ENCODE measurements around the gene ZNF207. TPM values are rescaled to one million over a fixed set of nuclear protein-coding genes. Genes with fewer than 3 reads are reported as not detected.

Gene ZNF207
- total RNA-seq, 1 donor from 2014 or later: 304 TPM

- H3K9me3 ChIP-seq (ENCODE audit: low read depth): no peaks in the 10 kb centered on the region
- TF ChIP-seq EZH2 (IDR thresholded peaks at IDR 0.05): no peak
- peak; percentile 21 for TF ChIP-seq CTCF (IDR thresholded peaks at IDR 0.05)
- no peak for TF ChIP-seq EZH2phosphoT487 (IDR thresholded peaks at IDR 0.05)
- no peak overlapping the region for H3K27ac ChIP-seq
Measured at GRCh38 chr17:32341141-32341856, 8.7 kb upstream of the ZNF207 start.

DNA sequence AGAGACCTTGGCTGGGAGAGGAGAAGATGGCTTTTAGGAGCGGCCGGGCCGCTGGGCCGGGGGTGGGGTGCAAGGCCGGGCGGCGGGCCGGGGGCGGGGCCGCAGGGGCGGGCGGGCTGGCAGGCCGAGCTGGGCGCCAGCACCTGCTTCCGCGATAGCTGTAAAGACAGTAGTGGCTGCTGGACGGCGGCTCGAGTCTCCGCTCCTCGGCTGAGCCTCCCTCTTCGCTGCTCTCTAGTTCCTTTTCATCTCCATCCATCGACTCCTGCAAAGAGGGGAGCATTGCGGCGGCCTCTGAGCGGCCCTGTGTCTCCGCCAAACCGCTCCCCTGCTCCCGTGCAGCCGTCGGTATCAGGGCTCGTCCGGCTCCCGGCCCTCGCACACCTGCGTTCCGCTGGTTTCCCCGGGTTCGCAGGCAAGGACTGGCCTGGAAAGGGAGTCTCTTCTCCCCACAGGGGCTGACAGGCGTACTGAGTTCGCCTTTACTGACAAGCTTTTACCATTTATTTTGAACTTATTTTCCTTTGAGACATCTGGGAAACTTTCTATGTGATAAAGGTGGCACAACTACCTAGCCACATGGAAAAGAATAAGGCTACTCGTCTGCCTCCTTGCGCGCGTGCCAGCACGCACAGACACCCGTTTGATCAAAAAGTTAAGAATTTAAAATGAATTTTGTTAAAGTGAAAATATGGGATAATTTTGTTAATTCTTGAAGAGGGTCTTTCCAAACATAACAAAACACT, 7.9 kb upstream of the ZNF207 start, which contains the start of gene C17orf75:
TSS of gene C17orf75 (minus strand) at position 317 of the 746 bp plus-strand sequence. CDS start at position 283, 34 bp downstream.
- Histone ChIP-seq H3K4me1 (peaks cover 4% of the 10 kb centered on the region), H3K9ac (peak within 1 kb of the TSS; percentile 82), H4K20me1 (ENCODE audit: low read depth) (no peaks in the 10 kb centered on the region), H2AFZ (replicated peaks) (peak within 1 kb of the TSS; percentile 92), H3K79me2 (ENCODE audit: low read depth) (peaks cover 10% of the 10 kb centered on the region), H3K27me3 (no peaks in the 10 kb centered on the region), H3K9me3 (ENCODE audit: low read depth) (no peaks in the 10 kb centered on the region), H3F3A (ENCODE audit: low read depth) (peaks cover 22% of the 10 kb centered on the region), H3K27ac (peak within 1 kb of the TSS; percentile 55), H3K36me3 (no peaks in the 10 kb centered on the region), H3K4me2 (peak within 1 kb of the TSS; percentile 100), H3K4me3 (peak within 1 kb of the TSS; percentile 73)
- H3K9me3 Mint-ChIP-seq: no peaks in the 10 kb centered on the region
- H3K4me1 Mint-ChIP-seq: peaks cover 19% of the 10 kb centered on the region
- H3K27ac Mint-ChIP-seq: peak within 1 kb of the TSS; percentile 85
- TF ChIP-seq CTCF (IDR thresholded peaks at IDR 0.05) (no peak), EZH2phosphoT487 (IDR thresholded peaks at IDR 0.05) (peak; percentile 41)
- DNase-seq (ENCODE audit: low spot score): peak; percentile 84
- peak within 1 kb of the TSS; percentile 93 for H3K4me3 Mint-ChIP-seq
- H3K27me3 Mint-ChIP-seq (ENCODE audit: insufficient read depth, low read depth): peaks cover 9% of the 10 kb centered on the region
- H3K36me3 Mint-ChIP-seq: peaks cover 6% of the 10 kb centered on the region

More at GRCh38 chr17:32341141-32341856, 8.7 kb upstream of the ZNF207 start:
- Histone ChIP-seq H3K36me3 (no peaks in the 10 kb centered on the region), H3K79me2 (ENCODE audit: low read depth) (peaks cover 10% of the 10 kb centered on the region), H3K4me3 (peak overlapping the region; percentile 73), H4K20me1 (ENCODE audit: low read depth) (no peaks in the 10 kb centered on the region), H3K4me2 (peak overlapping the region; percentile 100), H3K9ac (peak overlapping the region; percentile 82), H3K27me3 (no peaks in the 10 kb centered on the region), H3K4me1 (peaks cover 4% of the 10 kb centered on the region), H3F3A (ENCODE audit: low read depth) (peaks cover 22% of the 10 kb centered on the region), H2AFZ (replicated peaks) (peak overlapping the region; percentile 92)
- no peak for DNase-seq (ENCODE audit: low spot score)
- Mint-ChIP-seq H3K27ac (peak overlapping the region; percentile 85), H3K36me3 (peaks cover 6% of the 10 kb centered on the region), H3K9me3 (no peaks in the 10 kb centered on the region), H3K4me1 (peaks cover 19% of the 10 kb centered on the region), H3K27me3 (ENCODE audit: insufficient read depth, low read depth) (peaks cover 9% of the 10 kb centered on the region), H3K4me3 (peak overlapping the region; percentile 93)

DNA sequence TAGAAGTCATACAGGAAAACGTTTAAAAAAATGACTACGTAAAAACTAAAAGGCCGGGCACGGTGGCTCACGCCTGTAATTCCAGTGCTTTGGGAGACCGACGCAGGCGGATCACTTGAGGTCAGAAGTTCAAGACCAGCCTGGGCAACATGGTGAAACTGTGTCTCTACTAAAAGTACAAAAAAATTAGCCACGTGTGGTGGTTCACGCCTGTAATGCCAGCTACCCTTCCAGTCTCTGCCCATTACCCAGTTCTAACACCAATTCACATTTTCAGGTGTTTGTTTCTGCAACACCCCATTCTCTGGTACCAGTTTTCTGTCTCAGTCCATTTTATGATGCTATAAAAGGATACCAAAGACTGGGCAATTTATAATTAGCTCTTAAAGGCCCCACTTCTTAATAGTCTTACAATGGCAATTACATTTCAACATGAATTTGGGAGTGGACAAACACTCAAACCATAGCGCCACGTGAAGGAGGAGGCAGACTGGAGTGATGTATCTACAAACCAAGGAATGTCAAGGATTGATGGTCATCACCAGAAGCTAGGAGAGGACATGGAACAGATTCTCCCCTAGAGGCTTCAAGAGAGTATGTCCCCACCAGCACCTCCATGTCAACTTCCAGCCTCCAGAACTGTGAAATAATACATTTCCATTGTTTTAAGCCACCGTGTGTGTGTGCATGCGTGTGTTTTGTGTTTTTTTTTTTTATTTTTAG, 7.2 kb upstream of the ZNF207 start:
- peak overlapping the region; percentile 100 for H3K4me2 ChIP-seq
- H3K79me2 ChIP-seq (ENCODE audit: low read depth): peaks cover 10% of the 10 kb centered on the region
- TF ChIP-seq EZH2phosphoT487 (IDR thresholded peaks at IDR 0.05): no peak
- no peak for TF ChIP-seq CTCF (IDR thresholded peaks at IDR 0.05)
- no peak for TF ChIP-seq EZH2 (IDR thresholded peaks at IDR 0.05)
- no peaks in the 10 kb centered on the region for H3K36me3 ChIP-seq
- no peaks in the 10 kb centered on the region for H3K9me3 ChIP-seq (ENCODE audit: low read depth)
- DNase-seq (ENCODE audit: low spot score): no peak
- peaks cover 9% of the 10 kb centered on the region for H3K27me3 Mint-ChIP-seq (ENCODE audit: insufficient read depth, low read depth)
- H3K9me3 Mint-ChIP-seq: no peaks in the 10 kb centered on the region
- no peaks in the 10 kb centered on the region for H3K27me3 ChIP-seq
- peak overlapping the region; percentile 93 for H3K4me3 Mint-ChIP-seq
- peaks cover 5% of the 10 kb centered on the region for H3K36me3 Mint-ChIP-seq
- H3K9ac ChIP-seq: no peak overlapping the region
- H3K4me1 ChIP-seq: peaks cover 4% of the 10 kb centered on the region
- H3K4me1 Mint-ChIP-seq: peaks cover 19% of the 10 kb centered on the region
- peak overlapping the region; percentile 81 for H3K27ac Mint-ChIP-seq
- no peaks in the 10 kb centered on the region for H4K20me1 ChIP-seq (ENCODE audit: low read depth)
- H2AFZ ChIP-seq (replicated peaks): peak overlapping the region; percentile 92
- peaks cover 22% of the 10 kb centered on the region for H3F3A ChIP-seq (ENCODE audit: low read depth)
- H3K27ac ChIP-seq: no peak overlapping the region
- H3K4me3 ChIP-seq: peak overlapping the region; percentile 73

Measured in neural progenitor cell (in vitro differentiated cells).